Sciatic nerve (tissue), 2 donors: ENCODE results near the gene CFAP45. TPM values are rescaled to one million over a fixed set of nuclear protein-coding genes. Genes with fewer than 3 reads are reported as not detected.
"Not testable (repeated sequence)": the region's sequence is repeated elsewhere in the genome, so short reads cannot be mapped to it uniquely, and the experiment has no call there.

Experiments used
- ATAC-seq: fragments of 200-7000 bp; cut with Tn5 transposase; one replicate; pipeline ENCODE4 v1.9.1; 2020; ENCODE audit warnings: mild to moderate bottlenecking, moderate library complexity
- DNase-seq: peaks from one replicate; pipeline ENCODE4 v3.0.0-alpha.2; 2020; ENCODE audit warnings: low spot score
- intact Hi-C: fragments of 100-400 bp; cut with DNase I; formaldehyde crosslinking; loops from one replicate; pipeline ENCODE4 v1.14.2; 2022
- total RNA-seq: library from RNA; stranded (reverse); fragmentation: NEBNext Ultra II Directional; extraction: Animal tissue kit (Norgen Biotek cat#: 25700); gene quantifications from one replicate; pipeline ENCODE4 v1.2.1, GENCODE V29; 2021
- donor health status: DM: no; HTN: no; CAD: no.
- donor health status: DM: no; HTN: no; CAD: no.

Gene CFAP45
- total RNA-seq, 1 donor from 2014 or later: 1.6 TPM

DNA sequence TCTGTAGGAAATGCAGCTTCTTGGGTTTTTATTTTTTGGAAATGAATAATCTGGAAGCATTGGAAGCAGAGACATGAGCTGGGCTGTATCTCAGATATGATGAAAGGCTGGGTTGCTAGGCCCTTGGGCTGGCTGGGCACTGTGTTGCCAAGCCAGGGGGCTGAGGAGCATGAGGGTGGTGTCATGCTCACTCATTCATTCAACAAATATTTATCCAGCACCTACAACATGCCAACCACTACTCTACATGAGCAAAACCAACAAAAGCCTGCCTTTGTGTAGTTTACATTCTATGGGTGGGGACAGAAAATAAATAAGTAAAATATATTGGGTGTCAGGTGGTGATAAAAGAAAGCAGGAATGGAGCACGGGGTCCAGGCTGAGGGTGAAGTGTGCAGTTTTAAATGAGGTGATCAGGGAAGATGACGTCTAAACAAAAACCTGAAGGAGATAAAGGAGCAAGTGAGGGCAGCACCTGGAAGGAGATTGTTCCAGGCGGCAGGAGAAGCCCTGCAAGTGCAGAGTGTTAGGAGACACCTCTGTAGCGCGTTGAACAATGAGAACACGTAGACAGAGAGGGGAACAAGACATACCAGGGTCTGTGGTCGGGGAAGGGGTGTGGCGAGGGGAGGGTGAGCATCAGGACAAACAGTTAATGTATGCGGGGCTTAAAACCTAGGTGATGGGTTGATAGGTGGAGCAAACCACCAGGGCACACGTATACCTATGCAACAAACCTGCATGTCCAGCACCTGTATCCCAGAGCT, 14.5 kb upstream of the CFAP45 start:
- ATAC-seq (no peak), DNase-seq (no peak)
- intact Hi-C loops: no loop called here

DNA sequence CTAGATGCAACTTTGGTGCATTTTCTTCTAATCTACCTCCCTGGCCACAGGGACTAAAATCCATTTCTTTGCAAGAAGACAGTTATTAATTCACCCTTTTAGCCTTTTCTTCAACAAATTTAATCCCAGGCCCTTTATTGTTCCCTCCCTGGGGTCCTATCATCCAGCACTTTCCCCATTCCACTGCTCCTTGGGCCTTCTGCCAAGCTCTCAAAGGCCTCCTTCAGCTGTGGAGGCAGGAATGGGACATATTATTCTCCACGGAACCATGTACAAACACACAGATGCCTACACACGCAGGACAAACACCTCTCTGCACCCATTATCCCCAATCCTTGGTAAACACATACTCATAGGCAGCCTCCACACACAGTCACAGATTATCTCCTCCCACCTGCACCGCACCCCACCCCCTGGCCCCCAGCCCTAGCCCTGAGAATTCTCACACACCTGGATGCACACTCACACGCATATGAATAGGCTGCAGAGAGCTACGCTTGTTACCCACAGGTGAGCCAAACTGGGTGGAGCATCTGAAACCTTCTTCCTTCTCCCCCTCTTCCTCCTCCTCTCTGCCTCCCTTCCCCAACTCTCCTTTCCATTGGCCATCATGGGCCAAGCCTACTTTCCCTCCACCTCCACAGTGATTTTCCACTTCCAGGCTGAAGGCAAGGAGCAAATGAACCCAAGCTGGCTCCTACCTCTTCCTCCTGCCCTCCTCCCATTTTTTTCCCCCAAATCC, 13.7 kb upstream of the CFAP45 start:
- DNase-seq (no peak), ATAC-seq (no peak)
- intact Hi-C loops: no loop called here

DNA sequence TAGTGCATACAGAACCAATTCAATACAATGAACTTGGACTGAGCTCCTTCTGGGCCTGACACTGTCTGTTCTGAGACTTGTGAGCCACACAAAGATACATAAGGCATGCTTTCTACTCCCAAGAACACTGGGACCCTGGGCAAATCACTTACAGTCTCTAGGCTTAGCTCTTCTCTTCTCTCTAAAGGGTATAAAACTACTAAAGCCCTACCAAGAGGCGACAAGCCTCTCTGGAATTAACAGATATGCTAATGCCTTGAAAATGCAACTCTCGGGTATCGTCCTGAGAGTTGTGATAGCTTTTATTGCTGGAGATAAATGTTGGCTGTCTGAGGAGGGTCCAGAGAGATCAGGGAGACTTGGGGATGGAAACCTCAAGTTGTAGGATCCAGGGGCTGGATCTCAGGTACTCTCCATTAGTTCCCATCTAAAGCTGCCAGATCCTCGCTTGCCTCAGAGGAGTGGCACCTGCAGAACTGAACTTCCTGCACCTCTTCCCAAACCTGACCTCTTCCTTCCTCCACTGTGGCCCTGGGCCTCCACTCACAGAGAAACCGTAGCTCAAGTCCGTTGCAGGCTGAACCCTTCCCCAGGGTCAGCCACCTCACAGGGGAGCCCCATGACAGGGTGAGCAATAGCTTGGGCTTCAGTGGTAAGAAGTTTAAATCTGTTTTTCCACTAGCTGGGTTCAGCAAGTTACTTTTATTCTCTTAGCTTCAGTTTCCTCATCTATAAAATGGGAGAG, 11.5 kb upstream of the CFAP45 start:
- DNase-seq (no peak), ATAC-seq (no peak)
- intact Hi-C loops: no loop called here

DNA sequence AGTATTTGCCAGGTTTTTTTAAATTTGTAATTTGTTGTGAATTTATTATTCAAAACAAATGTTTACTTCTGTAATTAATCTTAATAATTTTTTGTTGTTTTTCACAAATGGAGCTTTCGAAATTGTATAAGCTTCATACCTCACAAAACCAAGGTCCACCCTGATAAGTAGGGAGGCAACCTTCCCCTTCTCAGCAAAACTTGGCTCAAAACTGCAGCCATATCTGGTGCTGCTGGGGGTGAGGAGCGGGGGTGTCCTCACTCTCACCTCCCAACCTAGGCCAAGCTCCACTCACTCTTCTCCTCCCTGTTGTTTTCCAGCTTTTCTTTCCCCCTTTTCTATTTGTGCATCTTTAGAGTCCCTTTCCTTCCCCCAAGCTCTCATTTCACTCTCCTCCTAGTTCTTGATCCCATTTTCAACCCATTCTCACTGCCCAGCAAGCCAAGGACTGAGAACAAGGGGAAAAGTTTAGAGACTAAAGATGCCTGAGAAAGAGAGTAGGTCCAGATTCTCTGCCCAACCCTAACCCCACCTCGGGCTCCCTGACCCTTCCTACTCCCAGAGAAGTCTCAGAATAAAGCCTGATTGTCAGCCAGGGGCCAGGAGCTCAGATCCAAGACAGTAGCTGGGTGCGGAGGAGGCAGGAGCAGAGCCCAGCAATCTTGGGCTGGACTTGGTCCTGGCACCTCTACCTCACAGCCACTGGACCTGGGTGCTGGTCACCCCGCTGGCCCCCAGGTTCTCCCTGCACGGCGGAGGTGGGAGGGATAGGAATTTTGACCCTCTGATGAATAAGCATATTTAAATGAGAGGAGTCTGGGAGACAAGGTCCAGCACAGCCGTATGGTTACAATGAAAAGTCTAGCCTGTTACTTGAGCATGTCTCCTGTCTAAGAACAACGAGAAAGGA, 8.3 kb upstream of the CFAP45 start:
- intact Hi-C loops: no loop called here

DNA sequence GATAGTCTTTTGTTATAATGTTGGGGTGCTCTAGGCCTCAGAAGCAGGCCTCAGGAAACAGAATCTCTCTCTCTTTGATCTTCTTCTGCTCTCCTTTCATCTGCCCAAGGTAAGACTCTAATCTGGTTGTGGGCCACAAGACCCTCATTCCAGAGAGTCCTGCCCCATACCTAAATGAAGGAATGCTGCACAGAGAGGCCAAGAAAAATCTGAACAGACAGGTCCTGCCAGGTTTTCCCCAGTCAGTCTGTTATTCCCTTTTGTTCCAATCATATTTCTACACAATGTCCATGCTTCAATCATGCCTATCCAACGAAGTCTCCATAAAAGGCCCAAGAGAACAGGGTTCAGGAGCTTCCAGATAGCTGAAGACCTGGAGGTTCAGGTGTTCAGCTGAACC, 7.0 kb upstream of the CFAP45 start:
- intact Hi-C loops: no loop called here
- DNase-seq: no peak
- ATAC-seq: no peak

More for the DNA sequence above, 8.3 kb upstream of the CFAP45 start:
- DNase-seq (no peak), ATAC-seq (no peak)

DNA sequence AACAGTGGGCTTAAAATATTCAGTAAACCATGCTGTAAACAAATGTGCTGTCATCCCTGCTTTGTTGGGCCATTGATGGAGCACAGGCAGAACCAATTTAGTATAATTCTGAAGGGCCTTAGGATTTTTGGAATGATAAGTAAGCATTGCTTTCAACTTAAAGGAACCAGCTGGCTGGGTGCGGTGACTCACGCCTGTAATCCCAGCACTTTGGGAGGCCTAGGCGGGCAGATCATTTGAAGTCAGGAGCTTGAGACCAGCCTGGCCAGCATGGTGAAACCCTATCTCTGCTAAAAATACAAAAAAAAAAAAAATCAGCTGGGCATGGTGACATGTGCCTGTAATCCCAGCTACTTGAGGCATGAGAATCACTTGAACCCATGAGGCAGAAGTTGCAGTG, 4.1 kb upstream of the CFAP45 start:
- intact Hi-C loops, ATAC-seq, DNase-seq: not testable (repeated sequence)

DNA sequence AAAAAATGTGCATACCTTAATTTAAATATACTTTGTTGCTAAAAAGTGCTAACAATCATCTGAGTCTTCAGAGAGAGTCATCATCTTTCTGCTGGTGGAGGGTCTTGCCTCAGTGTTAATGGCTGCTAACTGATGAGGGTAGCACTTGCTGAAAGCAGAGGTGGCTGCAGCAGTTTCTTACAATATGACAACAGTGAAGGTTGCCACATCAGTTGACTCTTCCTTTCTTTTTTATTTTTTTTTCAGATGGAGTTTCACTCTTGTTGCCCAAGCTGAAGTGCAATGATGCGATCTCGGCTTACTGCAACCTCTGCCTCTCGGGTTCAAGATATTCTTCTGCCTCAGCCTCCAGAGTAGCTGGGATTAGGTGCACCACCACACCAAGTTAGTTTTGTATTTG, 2.6 kb upstream of the CFAP45 start:
- DNase-seq: no peak
- ATAC-seq: no peak
- intact Hi-C loops: no loop called here

DNA sequence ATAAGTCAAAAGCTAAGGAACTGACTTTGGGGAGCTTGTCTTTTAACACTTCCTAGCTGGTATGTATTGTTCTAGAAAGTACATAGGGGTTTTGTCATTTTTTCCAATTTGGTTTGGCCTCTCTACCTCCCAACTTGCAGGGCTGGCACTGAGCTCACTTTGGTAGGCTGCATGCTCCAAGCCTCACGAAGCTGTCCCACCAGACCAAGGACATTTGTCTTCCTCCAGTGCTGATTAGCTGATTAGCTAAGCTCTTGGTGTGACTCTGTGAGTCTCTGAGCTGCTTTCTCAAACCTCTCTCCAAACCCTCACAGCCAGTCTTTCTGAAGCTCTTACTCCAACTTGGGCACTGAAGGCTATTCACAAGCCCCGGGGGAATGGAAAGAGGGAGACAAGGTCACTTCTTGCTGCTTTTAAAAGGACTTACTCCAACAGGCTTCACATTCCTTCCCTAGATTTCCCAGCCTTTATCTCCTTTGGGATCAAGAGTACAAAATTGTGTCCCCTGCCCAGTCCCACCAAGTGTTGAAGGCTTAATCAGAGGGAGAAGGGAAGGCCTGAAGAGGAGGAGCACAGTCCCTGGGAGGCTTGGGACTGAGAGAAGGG, 893 bp upstream of the CFAP45 start:
- no peak for ATAC-seq
- no peak for DNase-seq
- intact Hi-C loops: no loop called here

DNA sequence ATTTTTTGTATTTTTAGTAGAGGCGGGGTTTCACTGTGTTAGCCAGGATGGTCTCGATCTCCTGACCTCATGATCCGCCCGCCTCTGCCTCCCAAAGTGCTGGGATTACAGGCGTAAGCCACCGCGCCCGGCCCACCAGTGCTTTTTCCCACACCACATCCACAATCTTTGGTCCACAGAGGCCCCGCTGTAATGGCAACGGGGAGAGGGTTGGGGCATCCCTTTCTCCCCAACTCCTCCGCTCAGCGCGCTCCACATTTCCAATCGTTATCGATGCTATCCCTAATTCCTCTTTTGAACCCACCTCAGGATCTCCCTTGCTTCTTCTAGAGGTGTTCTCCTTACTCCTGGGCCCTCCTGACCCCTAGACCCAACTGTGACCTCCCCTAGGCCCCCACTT, 331 bp downstream of the CFAP45 start:
- intact Hi-C loops: loop anchor here (10.0 kb wide), 1 partner anchor 105 kb away; no protein-coding TSS in a partner anchor
- not testable (repeated sequence) for ATAC-seq, DNase-seq

DNA sequence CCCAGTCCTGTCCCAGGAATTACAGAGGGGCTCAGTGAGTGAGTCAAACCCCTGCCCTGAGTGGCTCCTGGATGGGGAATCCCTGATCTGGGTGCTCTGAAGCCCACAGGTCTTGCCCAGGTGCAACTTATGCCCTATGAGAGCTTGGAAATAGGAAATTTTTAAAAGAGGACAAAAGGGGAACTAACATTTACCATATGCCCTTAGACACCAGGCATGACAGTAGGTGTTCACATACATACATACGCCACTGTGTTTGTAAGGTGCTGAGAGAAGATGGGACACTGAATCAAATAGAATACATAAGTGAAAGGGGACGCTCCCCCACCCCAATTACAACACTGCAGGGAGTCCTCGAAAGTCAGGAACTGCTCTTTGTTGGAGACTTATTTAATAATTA, 1.4 kb downstream of the CFAP45 start:
- ATAC-seq (no peak), DNase-seq (no peak)
- intact Hi-C loops: loop anchor here (10.0 kb wide), 1 partner anchor 104 kb away; no protein-coding TSS in a partner anchor

DNA sequence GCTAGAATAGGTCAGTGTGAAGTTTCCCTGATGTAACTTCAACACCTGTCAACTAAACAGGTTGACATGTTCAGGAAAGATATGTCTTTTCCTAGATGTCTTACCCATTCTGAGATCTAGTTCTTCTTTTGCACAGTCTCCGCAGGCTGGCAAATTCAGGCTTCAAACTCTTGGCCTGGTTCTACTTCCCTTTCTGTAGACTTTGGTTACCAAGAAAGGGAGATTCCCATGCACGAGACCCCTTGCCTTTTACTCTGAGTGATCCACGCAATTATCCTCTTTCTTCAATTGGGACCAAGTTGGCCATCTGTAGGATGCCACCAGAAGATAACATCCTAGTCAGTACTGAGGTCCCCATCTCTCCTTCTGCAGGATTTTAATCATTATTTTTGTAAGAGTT, 2.0 kb downstream of the CFAP45 start:
- intact Hi-C loops: loop anchor here (10.0 kb wide), 1 partner anchor 103 kb away; no protein-coding TSS in a partner anchor
- DNase-seq (no peak), ATAC-seq (no peak)

DNA sequence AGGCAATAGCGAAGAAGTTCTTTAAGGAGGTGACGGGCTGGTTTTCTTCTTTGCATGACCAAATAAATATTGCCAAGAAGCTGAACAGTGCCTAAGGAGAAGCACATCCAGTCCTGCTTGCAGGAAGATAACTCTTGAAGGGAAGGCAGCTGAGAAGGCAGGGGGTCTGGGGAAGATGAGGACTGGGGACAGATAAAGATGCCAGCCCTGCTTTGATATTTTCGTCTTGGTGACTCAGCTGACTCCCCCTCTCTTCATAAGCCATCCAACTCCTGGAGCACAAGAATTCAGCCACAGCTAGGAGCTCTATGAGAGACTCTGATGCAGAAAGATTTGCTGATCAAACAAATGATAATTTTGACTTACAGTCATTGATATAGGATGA, 3.4 kb downstream of the CFAP45 start:
- intact Hi-C loops: loop anchor here (10.0 kb wide), 1 partner anchor 102 kb away; no protein-coding TSS in a partner anchor
- ATAC-seq (no peak), DNase-seq (no peak)

DNA sequence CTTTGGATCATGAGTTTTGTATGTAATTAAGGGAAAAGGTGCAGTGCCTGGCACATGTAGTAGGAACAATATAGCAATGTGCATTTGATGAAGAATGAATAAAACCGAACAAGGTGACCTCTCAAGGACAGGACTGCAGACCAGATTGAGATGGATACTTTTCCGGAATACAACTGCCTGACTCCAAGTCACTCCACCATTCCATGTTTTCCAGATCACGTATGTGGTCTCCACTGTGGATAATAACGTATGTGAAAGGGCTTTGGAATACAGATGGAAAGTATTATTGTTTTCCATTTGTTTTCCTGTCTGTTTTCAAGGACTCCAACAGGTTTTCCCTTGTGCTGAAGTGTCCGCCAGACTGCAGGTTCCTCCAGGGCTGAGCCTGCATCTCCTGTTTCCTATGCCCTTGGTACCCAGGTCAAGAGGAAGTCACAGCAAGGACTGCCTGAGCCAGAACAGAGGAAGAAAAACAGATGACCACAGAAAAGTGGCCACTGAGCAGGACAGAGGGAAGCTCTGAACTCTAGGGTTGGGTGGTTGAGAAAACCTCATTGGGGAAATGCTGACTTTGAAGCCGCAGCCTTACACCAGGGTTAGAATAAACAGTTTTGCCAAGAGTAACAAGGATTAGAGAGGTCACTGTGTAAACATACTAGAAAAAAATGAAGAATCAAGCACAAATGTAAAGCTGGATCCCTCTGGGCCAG, 4.0 kb downstream of the CFAP45 start:
- intact Hi-C loops: loop anchor here (10.0 kb wide), 1 partner anchor 101 kb away; no protein-coding TSS in a partner anchor
- DNase-seq (no peak), ATAC-seq (peak; percentile 39)

DNA sequence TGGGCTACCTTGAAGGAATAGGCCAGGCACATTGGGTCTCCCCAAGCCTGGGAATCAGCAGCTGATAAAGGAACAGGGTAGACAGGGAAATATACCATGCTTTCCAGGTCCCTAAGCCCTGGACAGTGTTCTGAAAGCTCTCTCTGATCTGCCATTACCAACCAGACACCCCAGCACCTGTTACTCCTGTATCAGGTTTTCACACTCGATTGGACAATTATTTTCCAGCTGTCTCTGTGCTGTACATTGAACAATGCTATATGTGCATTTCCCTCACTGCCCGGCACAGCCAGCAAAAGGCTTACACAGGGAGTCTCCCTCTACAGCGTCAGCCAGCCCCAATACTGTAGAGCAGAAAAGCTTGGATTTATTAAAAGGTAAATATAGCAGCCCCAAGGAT, 4.7 kb downstream of the CFAP45 start:
- intact Hi-C loops: loop anchor here (10.0 kb wide), 1 partner anchor 100 kb away; no protein-coding TSS in a partner anchor
- ATAC-seq: no peak
- no peak for DNase-seq

DNA sequence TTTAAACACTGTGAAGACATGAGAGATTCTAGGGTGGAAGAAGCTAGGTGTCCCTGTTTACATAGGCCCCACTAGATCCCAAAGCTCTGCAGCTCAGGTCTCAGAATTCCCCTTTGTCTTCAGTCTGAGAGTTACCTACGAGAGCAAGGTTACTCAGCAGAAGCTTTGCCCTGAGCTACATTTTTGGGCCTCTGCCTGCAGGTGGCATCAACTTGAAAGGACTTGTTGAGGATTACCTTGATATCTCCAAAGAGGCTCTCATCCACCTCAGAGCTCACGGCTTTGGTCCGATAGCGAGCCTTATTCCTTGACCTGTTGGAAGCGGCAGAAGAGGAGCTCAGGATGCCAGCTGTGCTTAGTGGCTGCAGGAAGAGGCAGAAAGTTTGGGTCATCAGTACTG, 7.0 kb downstream of the CFAP45 start:
- intact Hi-C loops: loop anchor here (10.0 kb wide), 1 partner anchor 98 kb away; no protein-coding TSS in a partner anchor
- no peak for ATAC-seq
- no peak for DNase-seq

DNA sequence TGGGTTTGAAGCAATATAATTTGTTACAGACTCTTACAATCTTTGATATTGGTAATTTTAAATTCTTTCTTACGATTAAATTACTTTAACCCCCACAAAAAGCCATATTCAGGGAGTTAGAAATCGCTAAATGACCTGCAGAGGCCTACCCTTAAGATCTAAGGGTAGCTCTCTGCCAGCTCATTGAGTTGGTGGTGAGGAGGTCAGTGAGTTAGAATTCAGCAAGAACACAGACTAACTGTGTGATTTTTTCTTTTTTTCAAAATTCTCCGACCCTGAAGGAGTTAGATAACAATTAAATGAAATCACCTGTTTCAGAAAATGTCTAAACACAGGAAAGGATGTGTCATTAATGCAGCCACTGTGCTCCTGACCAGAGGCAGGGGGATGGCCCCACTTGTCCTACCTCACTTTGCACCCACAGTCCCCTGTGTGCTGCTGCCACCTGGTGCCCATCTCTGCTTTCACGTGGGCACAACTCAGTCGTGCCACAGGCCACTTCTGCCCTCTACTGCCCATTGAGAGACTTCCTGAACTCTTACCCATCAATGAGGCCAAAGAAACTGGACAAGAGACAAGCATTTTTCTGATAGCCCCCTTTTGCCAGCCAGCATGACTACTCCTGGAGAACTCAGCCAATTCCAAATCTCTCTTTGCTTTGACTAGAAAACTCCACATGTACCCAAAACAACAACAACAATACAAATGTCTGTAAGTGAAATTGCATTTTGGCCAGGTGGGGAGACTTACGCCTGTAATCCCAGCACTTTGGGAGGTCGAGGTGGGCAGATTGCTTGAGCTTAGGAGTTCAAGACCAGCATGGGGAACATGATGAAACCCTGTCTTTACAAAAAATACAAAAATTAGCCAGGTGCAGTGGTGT, 8.4 kb downstream of the CFAP45 start:
- intact Hi-C loops: loop anchor here (10.0 kb wide), 1 partner anchor 97 kb away; no protein-coding TSS in a partner anchor
- ATAC-seq (peak; percentile 95), DNase-seq (peak; percentile 88)
